ENCODE measurements around the gene LACC1.
A peak's percentile ranks its signal among the peaks of the same experiment; 100 is the strongest.

The LACC1 gene

DNA sequence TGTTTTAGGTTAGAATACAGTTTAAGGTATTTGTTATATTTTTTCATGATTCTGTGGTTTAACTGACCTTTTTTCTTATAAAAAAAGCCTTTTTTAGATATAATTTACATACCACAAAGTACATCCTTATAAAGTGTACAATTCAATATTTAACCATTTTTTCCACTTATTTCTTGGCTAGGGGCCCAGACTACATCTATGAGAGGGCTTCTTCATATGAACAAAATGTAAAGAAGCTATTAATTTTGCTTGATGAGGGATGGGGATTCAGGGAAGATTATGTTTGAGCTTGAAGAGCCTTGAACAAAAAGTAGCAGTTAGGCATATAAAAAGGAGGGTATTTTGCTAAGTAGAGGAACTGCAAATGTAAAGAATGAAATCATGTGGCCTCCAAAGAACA is 2.4 kb upstream of the LACC1 start:
- Histone ChIP-seq H3F3A (ENCODE audit: insufficient read depth) (peaks cover 43% of the 10 kb centered on the region), H3K9me2 (replicated peaks; ENCODE audit: insufficient read depth, low read length) (no peaks in the 10 kb centered on the region), H3K4me3 (ENCODE audit: insufficient read depth, low read length, poor library complexity, severe bottlenecking) (peak overlapping the region; percentile 97), H3K9me3 (ENCODE audit: insufficient read depth, low read length) (no peaks in the 10 kb centered on the region), H2AFZ (ENCODE audit: low read depth, low read length, severe bottlenecking) (no peak overlapping the region), H3K36me3 (ENCODE audit: low read length) (peaks cover 8% of the 10 kb centered on the region), H3K4me2 (ENCODE audit: low read depth, low read length, poor library complexity, severe bottlenecking) (peak overlapping the region; percentile 100), H3K79me2 (ENCODE audit: insufficient read depth, low read length) (peaks cover 6% of the 10 kb centered on the region), H4K20me1 (ENCODE audit: low read depth, low read length) (no peaks in the 10 kb centered on the region), H3K27ac (ENCODE audit: low read depth, low read length) (peak overlapping the region; percentile 93), H3K27me3 (ENCODE audit: low read length) (no peaks in the 10 kb centered on the region), H3K9ac (ENCODE audit: low read length) (peak overlapping the region; percentile 96)
- TF ChIP-seq EZH2phosphoT487 (conservative IDR thresholded peaks at IDR 0.05; ENCODE audit: low read length), result no peak
- TF ChIP-seq, protein P1, sequence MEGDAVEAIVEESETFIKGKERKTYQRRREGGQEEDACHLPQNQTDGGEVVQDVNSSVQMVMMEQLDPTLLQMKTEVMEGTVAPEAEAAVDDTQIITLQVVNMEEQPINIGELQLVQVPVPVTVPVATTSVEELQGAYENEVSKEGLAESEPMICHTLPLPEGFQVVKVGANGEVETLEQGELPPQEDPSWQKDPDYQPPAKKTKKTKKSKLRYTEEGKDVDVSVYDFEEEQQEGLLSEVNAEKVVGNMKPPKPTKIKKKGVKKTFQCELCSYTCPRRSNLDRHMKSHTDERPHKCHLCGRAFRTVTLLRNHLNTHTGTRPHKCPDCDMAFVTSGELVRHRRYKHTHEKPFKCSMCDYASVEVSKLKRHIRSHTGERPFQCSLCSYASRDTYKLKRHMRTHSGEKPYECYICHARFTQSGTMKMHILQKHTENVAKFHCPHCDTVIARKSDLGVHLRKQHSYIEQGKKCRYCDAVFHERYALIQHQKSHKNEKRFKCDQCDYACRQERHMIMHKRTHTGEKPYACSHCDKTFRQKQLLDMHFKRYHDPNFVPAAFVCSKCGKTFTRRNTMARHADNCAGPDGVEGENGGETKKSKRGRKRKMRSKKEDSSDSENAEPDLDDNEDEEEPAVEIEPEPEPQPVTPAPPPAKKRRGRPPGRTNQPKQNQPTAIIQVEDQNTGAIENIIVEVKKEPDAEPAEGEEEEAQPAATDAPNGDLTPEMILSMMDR (IDR thresholded peaks at IDR 0.05; ENCODE audit: insufficient read depth, low read length, poor library complexity, severe bottlenecking), result no peak

DNA sequence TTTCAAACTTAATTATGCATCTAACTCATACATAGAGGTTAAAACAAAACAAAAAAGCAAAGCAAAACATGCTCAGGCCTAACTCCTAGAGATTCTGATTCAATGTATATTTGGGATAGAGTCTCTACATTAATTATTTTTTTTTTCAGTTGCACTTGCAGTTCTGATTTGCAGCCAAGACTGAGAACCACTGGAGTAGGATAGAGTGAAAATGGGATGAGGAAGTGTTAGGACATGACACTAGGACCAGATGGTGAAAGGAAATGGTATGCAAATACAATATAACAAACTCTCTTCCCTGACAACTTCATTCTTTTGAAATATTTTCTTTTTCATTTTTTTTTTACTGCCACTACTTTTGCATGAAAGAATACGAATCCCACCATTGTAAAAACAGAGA is 1.9 kb upstream of the LACC1 start:
- Histone ChIP-seq H3K27me3 (ENCODE audit: low read length) (no peaks in the 10 kb centered on the region), H3K27ac (ENCODE audit: low read depth, low read length) (peak overlapping the region; percentile 93), H3K79me2 (ENCODE audit: insufficient read depth, low read length) (peaks cover 6% of the 10 kb centered on the region), H3K9me3 (ENCODE audit: insufficient read depth, low read length) (no peaks in the 10 kb centered on the region), H3F3A (ENCODE audit: insufficient read depth) (peaks cover 43% of the 10 kb centered on the region), H3K9ac (ENCODE audit: low read length) (peak overlapping the region; percentile 96), H3K4me2 (ENCODE audit: low read depth, low read length, poor library complexity, severe bottlenecking) (peak overlapping the region; percentile 100), H4K20me1 (ENCODE audit: low read depth, low read length) (no peaks in the 10 kb centered on the region), H3K9me2 (replicated peaks; ENCODE audit: insufficient read depth, low read length) (no peaks in the 10 kb centered on the region), H3K4me3 (ENCODE audit: insufficient read depth, low read length, poor library complexity, severe bottlenecking) (peak overlapping the region; percentile 97), H3K36me3 (ENCODE audit: low read length) (peaks cover 8% of the 10 kb centered on the region), H2AFZ (ENCODE audit: low read depth, low read length, severe bottlenecking) (no peak overlapping the region)
- no peak for TF ChIP-seq EZH2phosphoT487 (conservative IDR thresholded peaks at IDR 0.05; ENCODE audit: low read length)
- TF ChIP-seq, protein P1 (IDR thresholded peaks at IDR 0.05; ENCODE audit: insufficient read depth, low read length, poor library complexity, severe bottlenecking), result no peak

DNA sequence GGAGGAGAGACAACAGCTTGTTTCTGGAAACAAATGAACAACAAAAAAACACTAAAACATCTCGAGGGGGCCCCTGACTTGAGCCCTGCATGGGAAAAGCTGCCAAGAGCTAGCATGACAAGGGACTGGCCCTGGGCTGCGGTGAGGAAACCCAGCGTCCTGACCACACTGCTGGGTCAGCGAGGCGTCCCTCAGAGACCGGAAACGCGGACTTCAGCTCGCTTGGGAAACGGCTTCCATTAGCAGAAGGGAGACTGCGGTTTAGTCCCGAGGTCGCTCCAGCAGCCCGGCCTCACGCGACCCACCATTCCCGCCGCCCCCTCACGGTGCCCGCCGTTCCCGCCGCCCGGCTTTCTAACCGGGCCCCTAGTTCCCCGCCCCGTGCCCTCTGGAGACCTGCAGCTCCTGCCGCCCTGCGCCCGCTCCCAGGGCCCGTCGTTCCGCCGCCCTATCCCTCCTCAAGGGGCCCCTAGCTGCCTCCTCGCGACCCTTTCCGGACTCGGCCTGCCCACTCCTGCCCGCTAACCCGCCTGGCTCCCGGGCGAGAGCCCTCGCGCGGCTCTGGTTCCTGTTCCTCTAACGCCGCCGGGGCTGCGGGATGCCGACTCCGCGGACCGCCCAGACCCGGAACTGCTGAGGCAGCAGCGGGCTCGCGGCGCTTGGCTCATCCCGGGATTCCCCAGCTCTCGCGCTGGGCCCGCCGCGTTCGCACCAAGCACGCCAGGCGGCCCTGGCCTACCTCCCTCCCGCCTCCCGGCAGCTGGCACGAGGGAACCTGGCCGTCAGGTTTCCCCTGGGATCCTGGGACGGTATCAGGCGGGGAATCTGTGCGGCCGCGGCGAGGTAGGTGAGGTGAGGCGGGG is 581 bp upstream of the LACC1 start, which contains the start of gene CCDC122:
TSS of gene CCDC122 (minus strand) at position 849 of the 863 bp plus-strand sequence. CDS start 10,364 bp downstream, outside the sequence.
- Histone ChIP-seq H3K4me3 (ENCODE audit: insufficient read depth, low read length, poor library complexity, severe bottlenecking) (peak within 1 kb of the TSS; percentile 97), H3K9me3 (ENCODE audit: insufficient read depth, low read length) (no peaks in the 10 kb centered on the region), H3K4me2 (ENCODE audit: low read depth, low read length, poor library complexity, severe bottlenecking) (peak within 1 kb of the TSS; percentile 100), H3K27me3 (ENCODE audit: low read length) (no peaks in the 10 kb centered on the region), H3K36me3 (ENCODE audit: low read length) (peaks cover 5% of the 10 kb centered on the region; the same call in 1 of the 2 replicates), H2AFZ (ENCODE audit: low read depth, low read length, severe bottlenecking) (peak within 1 kb of the TSS; percentile 89), H3K9me2 (replicated peaks; ENCODE audit: insufficient read depth, low read length) (no peaks in the 10 kb centered on the region), H4K20me1 (ENCODE audit: low read depth, low read length) (no peaks in the 10 kb centered on the region), H3F3A (ENCODE audit: insufficient read depth) (peaks cover 43% of the 10 kb centered on the region), H3K79me2 (ENCODE audit: insufficient read depth, low read length) (peaks cover 6% of the 10 kb centered on the region), H3K9ac (ENCODE audit: low read length) (peak within 1 kb of the TSS; percentile 96), H3K27ac (ENCODE audit: low read depth, low read length) (peak within 1 kb of the TSS; percentile 93)
- no peak for TF ChIP-seq EZH2phosphoT487 (conservative IDR thresholded peaks at IDR 0.05; ENCODE audit: low read length)
- TF ChIP-seq, protein P1 (IDR thresholded peaks at IDR 0.05; ENCODE audit: insufficient read depth, low read length, poor library complexity, severe bottlenecking), result no peak
